Activated CD8-positive, alpha-beta T cell treated with anti-CD3 and anti-CD28 coated beads, Interleukin-2, amount 10 ng/mL, durations not matched to agents 7 days and 5 days (primary cell): ENCODE measurements around the gene PRKX. TPM values are rescaled to one million over a fixed set of nuclear protein-coding genes. Genes with fewer than 3 reads are reported as not detected.
"Not testable (repeated sequence)": the region's sequence is repeated elsewhere in the genome, so short reads cannot be mapped to it uniquely, and the experiment has no call there.

Experiments
- ATAC-seq: fragments of 150-1000 bp; cut with Tn5 transposase; one replicate; pipeline ENCODE4 v1.10.0; 2021; ENCODE audit warnings: moderate library complexity
- CTCF ChIA-PET: fragments of 350-600 bp; sonication (Branson Sonifier 250); formaldehyde crosslinking; loops from one replicate; lab custom pipeline; 2021; ENCODE audit warnings: antibody characterized with exemption; lab: Charles Lee
- POLR2A ChIA-PET: fragments of 350-600 bp; sonication (Branson Sonifier 250); formaldehyde crosslinking; loops from one replicate; lab custom pipeline; 2021; ENCODE audit warnings: antibody characterized with exemption; lab: Charles Lee
- DNase-seq: peaks from one replicate; pipeline ENCODE4 v3.0.0-alpha.2; 2020
- H3K27ac Mint-ChIP-seq: one replicate; pipeline ENCODE4 v1.8.0; 2021; ENCODE audit warnings: mild to moderate bottlenecking, mixed read lengths
- H3K27me3 Mint-ChIP-seq: one replicate; pipeline ENCODE4 v1.8.0; 2021; ENCODE audit warnings: low read depth, mixed read lengths
- H3K36me3 Mint-ChIP-seq: one replicate; pipeline ENCODE4 v1.8.0; 2021; ENCODE audit warnings: low read depth, mixed read lengths
- H3K4me1 Mint-ChIP-seq: one replicate; pipeline ENCODE4 v1.8.0; 2021; ENCODE audit warnings: low read depth, mixed read lengths
- H3K4me3 Mint-ChIP-seq: one replicate; pipeline ENCODE4 v1.8.0; 2021; ENCODE audit warnings: mild to moderate bottlenecking, mixed read lengths
- H3K9me3 Mint-ChIP-seq: one replicate; pipeline ENCODE4 v1.8.0; 2022; ENCODE audit warnings: mixed read lengths; ENCODE audit not compliant: insufficient read depth
- total RNA-seq, 2 experiments: library from RNA; stranded (reverse); gene quantifications; one replicate each; pipeline ENCODE4 v1.2.3, GENCODE V29; 2021

Gene PRKX
- total RNA-seq, 2 experiments from 2014 or later = 123 TPM

DNA sequence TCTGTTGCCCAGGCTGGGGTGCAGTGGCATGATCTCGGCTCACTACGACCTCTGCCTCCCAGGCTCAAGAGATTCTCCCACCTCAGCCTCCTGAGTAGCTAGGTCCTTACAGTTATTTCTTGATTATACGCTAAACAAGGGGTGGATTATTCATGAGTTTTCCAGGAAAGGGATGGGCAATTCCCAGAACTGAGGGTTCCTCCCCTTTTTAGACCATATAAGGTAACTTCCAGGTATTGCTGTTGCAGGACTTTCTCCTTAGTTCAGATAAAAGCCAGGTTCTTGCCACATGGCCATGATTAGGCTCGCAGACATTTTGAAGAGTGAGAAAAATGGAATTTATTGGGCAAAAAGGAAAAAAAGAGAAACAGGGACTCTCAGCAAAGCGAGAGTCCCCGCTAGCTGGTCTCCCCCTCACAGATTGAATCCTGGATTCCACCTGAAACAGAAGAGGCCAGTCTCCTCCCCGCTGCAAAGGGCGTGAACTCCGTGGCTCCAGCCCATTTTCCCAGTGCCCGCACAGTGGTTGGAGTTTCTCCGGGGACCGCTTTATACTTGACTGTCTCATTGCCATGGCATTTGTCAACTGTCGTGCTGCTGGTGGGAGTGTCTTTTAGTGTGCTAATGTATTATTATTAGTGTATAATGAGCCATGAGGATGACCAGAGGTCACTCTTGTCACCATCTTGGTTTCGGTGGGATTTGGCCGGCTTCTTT lies 19.0 kb upstream of the PRKX start:
- DNase-seq, H3K9me3 Mint-ChIP-seq, H3K27me3 Mint-ChIP-seq, H3K27ac Mint-ChIP-seq, H3K4me3 Mint-ChIP-seq, ATAC-seq, POLR2A ChIA-PET, CTCF ChIA-PET, H3K36me3 Mint-ChIP-seq: not testable (repeated sequence)
- H3K4me1 Mint-ChIP-seq = peaks cover 13% of the 10 kb centered on the region

- H3K9me3 Mint-ChIP-seq = no peaks in the 10 kb centered on the region
- ChIA-PET CTCF (no interaction called here), POLR2A (no interaction called here)
- no peak for DNase-seq
- no peaks in the 10 kb centered on the region for H3K27me3 Mint-ChIP-seq
- H3K36me3 Mint-ChIP-seq = no peaks in the 10 kb centered on the region
- no peak for ATAC-seq
- no peak overlapping the region for H3K27ac Mint-ChIP-seq
- no peak overlapping the region for H3K4me3 Mint-ChIP-seq
- H3K4me1 Mint-ChIP-seq = peaks cover 2% of the 10 kb centered on the region
Measured at GRCh38 chrX:3728454-3728853, 15.0 kb upstream of the PRKX start.

- H3K4me3 Mint-ChIP-seq, CTCF ChIA-PET, DNase-seq, H3K27me3 Mint-ChIP-seq, ATAC-seq, H3K27ac Mint-ChIP-seq, H3K36me3 Mint-ChIP-seq, H3K4me1 Mint-ChIP-seq, H3K9me3 Mint-ChIP-seq, POLR2A ChIA-PET: not testable (repeated sequence)
Measured at GRCh38 chrX:3723460-3723859, 10.0 kb upstream of the PRKX start.

GRCh38 chrX:3717742-3718420 lies 4.4 kb upstream of the PRKX start:
- H3K4me1 Mint-ChIP-seq = peaks cover 6% of the 10 kb centered on the region
- H3K27ac Mint-ChIP-seq = no peak overlapping the region
- peaks cover 3% of the 10 kb centered on the region for H3K27me3 Mint-ChIP-seq
- ChIA-PET POLR2A (interaction anchor here (1.1 kb wide), 1 partner anchor 26 kb away, joined by 3 read pairs; no protein-coding TSS in a partner anchor), CTCF (no interaction called here)
- no peak overlapping the region for H3K4me3 Mint-ChIP-seq
- ATAC-seq (no peak), DNase-seq (no peak)
- H3K9me3 Mint-ChIP-seq = no peaks in the 10 kb centered on the region
- H3K36me3 Mint-ChIP-seq = no peaks in the 10 kb centered on the region

DNA sequence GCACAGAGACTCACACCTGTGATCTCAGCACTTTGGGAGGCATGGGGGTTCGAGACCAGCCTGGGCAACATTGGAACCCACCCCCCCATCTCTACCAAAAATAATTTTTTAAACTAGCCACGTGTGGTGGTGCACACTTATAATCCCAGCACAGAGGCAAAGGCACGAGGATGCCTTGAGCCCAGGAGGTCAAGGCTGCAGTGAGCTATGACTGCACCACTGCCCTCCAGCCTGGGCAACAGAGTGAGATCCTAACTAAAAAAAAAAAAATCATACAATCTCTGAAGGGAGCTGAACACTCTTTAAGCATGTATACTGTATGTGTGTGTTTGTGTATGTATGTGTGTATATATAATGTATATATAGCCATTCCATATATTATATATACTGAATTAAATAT lies 2.5 kb upstream of the PRKX start:
- no peak overlapping the region for H3K27ac Mint-ChIP-seq
- no peaks in the 10 kb centered on the region for H3K9me3 Mint-ChIP-seq
- peaks cover 3% of the 10 kb centered on the region for H3K27me3 Mint-ChIP-seq
- no peak overlapping the region for H3K4me3 Mint-ChIP-seq
- H3K36me3 Mint-ChIP-seq = peaks cover 13% of the 10 kb centered on the region
- CTCF ChIA-PET = no interaction called here
- ATAC-seq (no peak), DNase-seq (no peak)
- POLR2A ChIA-PET = no interaction called here
- H3K4me1 Mint-ChIP-seq = peaks cover 6% of the 10 kb centered on the region

DNA sequence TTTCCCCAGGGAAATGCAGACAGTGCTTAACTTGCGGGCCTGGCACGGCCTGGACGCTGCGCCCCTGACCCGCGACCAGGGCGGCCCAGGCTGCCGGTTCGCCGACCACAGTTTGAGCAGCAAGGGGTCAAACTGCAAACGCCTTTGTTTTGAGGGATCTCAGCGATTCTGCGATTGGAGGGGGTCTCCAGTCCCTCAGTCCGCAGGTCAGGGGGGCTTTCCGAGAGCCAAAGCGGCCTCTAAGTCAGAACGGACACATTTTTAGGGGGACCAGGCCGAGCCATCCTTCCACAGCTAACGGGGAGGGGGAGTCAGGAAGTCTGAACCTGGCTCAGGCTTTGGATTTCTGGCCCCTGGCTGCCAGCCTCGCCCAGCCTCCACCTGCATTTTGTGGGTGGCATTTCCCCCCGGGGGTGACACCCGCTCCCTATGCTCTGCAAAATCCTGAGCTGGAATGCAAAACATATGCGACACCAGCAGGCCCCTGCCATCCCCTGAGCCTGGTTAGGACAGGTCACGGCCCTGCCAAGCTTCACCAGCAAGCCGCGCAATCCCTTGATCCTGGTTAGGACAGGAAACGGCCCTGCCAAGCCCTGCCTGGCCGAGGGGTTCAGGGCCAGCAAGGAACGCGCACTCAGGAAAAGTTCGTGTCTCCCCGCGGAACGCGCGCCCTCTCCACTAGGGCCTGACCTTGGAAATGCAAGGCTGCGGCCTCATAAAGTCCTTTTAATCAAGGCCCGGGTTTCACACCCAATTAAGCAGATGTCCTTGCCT lies 1.4 kb upstream of the PRKX start:
- Mint-ChIP-seq H3K36me3 (peaks cover 22% of the 10 kb centered on the region), H3K4me1 (peaks cover 12% of the 10 kb centered on the region)
- H3K9me3 Mint-ChIP-seq, H3K27ac Mint-ChIP-seq, H3K4me3 Mint-ChIP-seq, POLR2A ChIA-PET, DNase-seq, H3K27me3 Mint-ChIP-seq, ATAC-seq: not testable (repeated sequence)
- CTCF ChIA-PET = interaction anchor here (1.7 kb wide), 1 partner anchor 34 kb away, joined by 3 read pairs; no protein-coding TSS in a partner anchor

- DNase-seq = no peak
- Mint-ChIP-seq H3K9me3 (no peaks in the 10 kb centered on the region), H3K27ac (peak overlapping the region; percentile 78), H3K36me3 (peaks cover 29% of the 10 kb centered on the region), H3K4me3 (peak overlapping the region; percentile 73), H3K27me3 (no peaks in the 10 kb centered on the region), H3K4me1 (peaks cover 21% of the 10 kb centered on the region)
- no peak for ATAC-seq
- ChIA-PET POLR2A (interaction anchor here (0.7 to 1.0 kb wide), 2 partner anchors 13 to 30 kb away, joined by 4 read pairs; no protein-coding TSS in a partner anchor), CTCF (interaction anchor here (1.7 kb wide), 1 partner anchor 35 kb away, joined by 3 read pairs; no protein-coding TSS in a partner anchor)
Measured at GRCh38 chrX:3713937-3714434, 537 bp upstream of the PRKX start.

DNA sequence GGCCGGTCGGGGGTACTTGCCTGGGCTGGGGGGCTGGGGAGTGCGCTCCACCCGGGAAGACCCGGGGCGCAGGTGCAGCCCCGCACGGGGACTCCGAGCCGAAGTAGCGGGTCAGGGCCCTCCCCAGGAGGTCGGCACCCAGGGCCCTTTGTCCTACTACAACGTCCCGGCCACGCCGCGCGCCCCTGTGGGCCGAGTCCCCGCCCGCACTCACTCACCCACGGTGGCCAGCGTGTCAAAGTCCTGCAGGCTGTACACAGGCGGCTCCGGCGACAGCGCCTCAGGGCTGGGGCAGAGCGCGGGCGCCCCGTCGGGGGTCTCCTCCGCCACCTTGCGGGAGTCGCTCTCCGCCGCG lies 602 bp downstream of the PRKX start:
- POLR2A ChIA-PET = interaction anchor here (1.7 kb wide), 1 partner anchor 101 kb away, joined by 4 read pairs; no protein-coding TSS in a partner anchor
- DNase-seq (no peak), ATAC-seq (peak; percentile 3)
- CTCF ChIA-PET = no interaction called here
- H3K27ac Mint-ChIP-seq = no peak overlapping the region
- H3K4me1 Mint-ChIP-seq = peaks cover 31% of the 10 kb centered on the region
- H3K9me3 Mint-ChIP-seq = no peaks in the 10 kb centered on the region
- no peaks in the 10 kb centered on the region for H3K27me3 Mint-ChIP-seq
- H3K4me3 Mint-ChIP-seq = peak overlapping the region; percentile 92
- H3K36me3 Mint-ChIP-seq = peaks cover 40% of the 10 kb centered on the region

GRCh38 chrX:3712051-3712869 lies 1.2 kb downstream of the PRKX start:
- POLR2A ChIA-PET = interaction anchor here (0.5 to 2.0 kb wide), 5 partner anchors 11 to 102 kb away, joined by 3 to 11 read pairs (median 4); no protein-coding TSS in a partner anchor
- peak; percentile 24 for DNase-seq
- Mint-ChIP-seq H3K4me3 (peak overlapping the region; percentile 92), H3K27me3 (no peaks in the 10 kb centered on the region), H3K9me3 (no peaks in the 10 kb centered on the region), H3K4me1 (peaks cover 35% of the 10 kb centered on the region), H3K27ac (peak overlapping the region; percentile 95), H3K36me3 (peaks cover 44% of the 10 kb centered on the region)
- ATAC-seq = no peak
- CTCF ChIA-PET = interaction anchor here (1.2 to 1.8 kb wide), 2 partner anchors 10 to 99 kb away, joined by 3 to 10 read pairs; no protein-coding TSS in a partner anchor

DNA sequence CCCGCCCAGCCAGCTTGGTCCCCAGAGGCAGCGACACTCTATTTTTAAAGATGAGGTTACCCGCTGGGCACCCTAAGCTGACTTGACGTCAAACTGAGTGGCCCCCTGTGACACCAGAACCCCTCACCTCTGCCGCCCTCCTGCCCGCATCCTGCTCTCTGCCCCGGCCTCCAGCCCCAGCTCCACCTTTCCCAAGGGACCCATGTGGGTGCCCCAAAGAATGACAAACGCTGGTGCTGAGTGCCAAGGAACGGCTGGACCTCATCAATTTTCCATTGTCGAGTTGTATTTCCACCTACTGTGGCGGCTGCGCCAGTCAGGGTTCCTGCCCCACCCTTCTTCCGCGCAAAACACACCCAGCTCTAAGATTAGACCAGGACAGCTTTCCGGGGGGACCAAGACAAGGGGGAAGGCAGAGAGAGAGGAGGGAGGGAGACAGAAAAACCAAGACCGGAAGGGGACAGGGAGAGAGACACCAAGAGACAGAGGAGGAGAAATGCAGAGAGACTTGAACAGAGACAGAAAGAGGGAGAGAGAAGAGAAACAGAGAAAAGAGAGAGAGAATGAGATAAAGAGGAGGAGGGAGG lies 2.0 kb downstream of the PRKX start:
- Mint-ChIP-seq H3K9me3 (no peaks in the 10 kb centered on the region), H3K36me3 (peaks cover 52% of the 10 kb centered on the region), H3K4me3 (peak overlapping the region; percentile 92), H3K27me3 (no peaks in the 10 kb centered on the region), H3K4me1 (peaks cover 43% of the 10 kb centered on the region), H3K27ac (peak overlapping the region; percentile 95)
- CTCF ChIA-PET = interaction anchor here (0.8 to 1.8 kb wide), 4 partner anchors 9 to 100 kb away, joined by 3 to 10 read pairs (median 4); no protein-coding TSS in a partner anchor
- POLR2A ChIA-PET = interaction anchor here (0.5 to 2.0 kb wide), 6 partner anchors 11 to 103 kb away, joined by 3 to 11 read pairs (median 4); no protein-coding TSS in a partner anchor
- peak; percentile 30 for DNase-seq
- ATAC-seq = peak; percentile 7
